GM23338 (cell line): ENCODE data around the gene SLC66A3.

Source experiments
- ETS1 ChIP-seq: IDR thresholded peaks from 2 replicates; pipeline ENCODE4 v1.6.1; 2016; ENCODE audit warnings: antibody characterized with exemption
- EZH2 ChIP-seq: fragments of 200-600 bp; sonication (generic); IDR thresholded peaks from one replicate; pipeline ENCODE4 v1.8.0; 2017; ENCODE audit warnings: antibody characterized with exemption, mild to moderate bottlenecking, low read depth; ENCODE audit not compliant: unreplicated experiment
- JUNB ChIP-seq: IDR thresholded peaks from one replicate; pipeline ENCODE4 v1.6.1; 2016; ENCODE audit warnings: antibody characterized with exemption; ENCODE audit not compliant: unreplicated experiment
- POLR2AphosphoS5 ChIP-seq: IDR thresholded peaks from 2 replicates; pipeline ENCODE4 v1.6.1; 2016; ENCODE audit warnings: antibody characterized with exemption, low read depth
- TF ChIP-seq, protein P1 (sequence below), 2 experiments: fragments of 200-600 bp in 1 of 2; sonication (generic) in 1 of 2; conservative IDR thresholded peaks; 2 replicates each; pipeline versions ENCODE4 v1.5.1 to v1.6.1; 2016 to 2017; ENCODE audit warnings: antibody characterized with exemption in 2 of 2, low read depth in 2 of 2, mild to moderate bottlenecking in 2 of 2, moderate library complexity in 1 of 2
- TF ChIP-seq, protein P2 (sequence below): IDR thresholded peaks from one replicate; pipeline ENCODE4 v1.6.1; 2018; ENCODE audit warnings: antibody characterized with exemption; ENCODE audit not compliant: unreplicated experiment

GRCh38 chr2:11157731-11158130 is 2.5 kb downstream of the SLC66A3 start:
- no peak for TF ChIP-seq POLR2AphosphoS5
- TF ChIP-seq, protein P1, sequence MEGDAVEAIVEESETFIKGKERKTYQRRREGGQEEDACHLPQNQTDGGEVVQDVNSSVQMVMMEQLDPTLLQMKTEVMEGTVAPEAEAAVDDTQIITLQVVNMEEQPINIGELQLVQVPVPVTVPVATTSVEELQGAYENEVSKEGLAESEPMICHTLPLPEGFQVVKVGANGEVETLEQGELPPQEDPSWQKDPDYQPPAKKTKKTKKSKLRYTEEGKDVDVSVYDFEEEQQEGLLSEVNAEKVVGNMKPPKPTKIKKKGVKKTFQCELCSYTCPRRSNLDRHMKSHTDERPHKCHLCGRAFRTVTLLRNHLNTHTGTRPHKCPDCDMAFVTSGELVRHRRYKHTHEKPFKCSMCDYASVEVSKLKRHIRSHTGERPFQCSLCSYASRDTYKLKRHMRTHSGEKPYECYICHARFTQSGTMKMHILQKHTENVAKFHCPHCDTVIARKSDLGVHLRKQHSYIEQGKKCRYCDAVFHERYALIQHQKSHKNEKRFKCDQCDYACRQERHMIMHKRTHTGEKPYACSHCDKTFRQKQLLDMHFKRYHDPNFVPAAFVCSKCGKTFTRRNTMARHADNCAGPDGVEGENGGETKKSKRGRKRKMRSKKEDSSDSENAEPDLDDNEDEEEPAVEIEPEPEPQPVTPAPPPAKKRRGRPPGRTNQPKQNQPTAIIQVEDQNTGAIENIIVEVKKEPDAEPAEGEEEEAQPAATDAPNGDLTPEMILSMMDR (conservative IDR thresholded peaks at IDR 0.05; ENCODE audit: low read depth in 2 of 2) = no peak
- TF ChIP-seq JUNB = no peak
- TF ChIP-seq, protein P2, sequence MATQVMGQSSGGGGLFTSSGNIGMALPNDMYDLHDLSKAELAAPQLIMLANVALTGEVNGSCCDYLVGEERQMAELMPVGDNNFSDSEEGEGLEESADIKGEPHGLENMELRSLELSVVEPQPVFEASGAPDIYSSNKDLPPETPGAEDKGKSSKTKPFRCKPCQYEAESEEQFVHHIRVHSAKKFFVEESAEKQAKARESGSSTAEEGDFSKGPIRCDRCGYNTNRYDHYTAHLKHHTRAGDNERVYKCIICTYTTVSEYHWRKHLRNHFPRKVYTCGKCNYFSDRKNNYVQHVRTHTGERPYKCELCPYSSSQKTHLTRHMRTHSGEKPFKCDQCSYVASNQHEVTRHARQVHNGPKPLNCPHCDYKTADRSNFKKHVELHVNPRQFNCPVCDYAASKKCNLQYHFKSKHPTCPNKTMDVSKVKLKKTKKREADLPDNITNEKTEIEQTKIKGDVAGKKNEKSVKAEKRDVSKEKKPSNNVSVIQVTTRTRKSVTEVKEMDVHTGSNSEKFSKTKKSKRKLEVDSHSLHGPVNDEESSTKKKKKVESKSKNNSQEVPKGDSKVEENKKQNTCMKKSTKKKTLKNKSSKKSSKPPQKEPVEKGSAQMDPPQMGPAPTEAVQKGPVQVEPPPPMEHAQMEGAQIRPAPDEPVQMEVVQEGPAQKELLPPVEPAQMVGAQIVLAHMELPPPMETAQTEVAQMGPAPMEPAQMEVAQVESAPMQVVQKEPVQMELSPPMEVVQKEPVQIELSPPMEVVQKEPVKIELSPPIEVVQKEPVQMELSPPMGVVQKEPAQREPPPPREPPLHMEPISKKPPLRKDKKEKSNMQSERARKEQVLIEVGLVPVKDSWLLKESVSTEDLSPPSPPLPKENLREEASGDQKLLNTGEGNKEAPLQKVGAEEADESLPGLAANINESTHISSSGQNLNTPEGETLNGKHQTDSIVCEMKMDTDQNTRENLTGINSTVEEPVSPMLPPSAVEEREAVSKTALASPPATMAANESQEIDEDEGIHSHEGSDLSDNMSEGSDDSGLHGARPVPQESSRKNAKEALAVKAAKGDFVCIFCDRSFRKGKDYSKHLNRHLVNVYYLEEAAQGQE = no peak
- TF ChIP-seq ETS1 = no peak
- TF ChIP-seq EZH2 = no peak
